Colonic mucosa (tissue), 4 donors: Measurements from ENCODE around the gene BANP. TPM values are rescaled to one million over a fixed set of nuclear protein-coding genes. Genes with fewer than 3 reads are reported as not detected.

Source experiments
- DNase-seq: peaks from one replicate; pipeline ENCODE4 v3.0.0-alpha.2; 2020
- H3K27ac ChIP-seq: fragments of 200-600 bp; one replicate; pipeline ENCODE4 v1.8.0; 2021
- H3K27me3 ChIP-seq: fragments of 200-600 bp; one replicate; pipeline ENCODE4 v1.8.0; 2021
- H3K36me3 ChIP-seq: fragments of 200-600 bp; one replicate; pipeline ENCODE4 v1.8.0; 2021
- H3K4me1 ChIP-seq: fragments of 200-600 bp; one replicate; pipeline ENCODE4 v1.8.0; 2021; ENCODE audit warnings: mild to moderate bottlenecking
- H3K4me3 ChIP-seq: fragments of 200-600 bp; one replicate; pipeline ENCODE4 v1.8.0; 2021
- H3K9ac ChIP-seq, 2 donors: one replicate each; pipeline ENCODE4 v1.7.0; 2013; ENCODE audit warnings: control low read depth in 2 of 2, low read depth in 2 of 2, low read length in 2 of 2
- H3K9me3 ChIP-seq: fragments of 200-600 bp; one replicate; pipeline ENCODE4 v1.8.0; 2021
- CTCF ChIP-seq: fragments of 200-600 bp; IDR thresholded peaks from one replicate; pipeline ENCODE4 v1.8.0; 2022; ENCODE audit warnings: antibody characterized with exemption, mild to moderate bottlenecking
- intact Hi-C: fragments of 100-400 bp; cut with DNase I; formaldehyde crosslinking; loops from one replicate; pipeline ENCODE4 v1.14.1; 2022
- total RNA-seq, 2 donors: library from RNA; stranded (reverse); fragmentation: NEBNext Ultra II Directional in 1 of 2; extraction: Animal tissue kit (Norgen Biotek cat#: 25700) in 1 of 2; gene quantifications; one replicate each; pipeline ENCODE4 v1.2.1, GENCODE V29; 2021
- donor health status: healthy.
- donor health status: DM: no; HTN: no; CAD: no.
- donor health status: DM: no; HTN: no; CAD: no.

Gene BANP
- total RNA-seq, 2 donors from 2014 or later: 18.6 to 29.7 TPM

- Histone ChIP-seq H3K9ac (no peak overlapping the region), H3K9me3 (no peaks in the 10 kb centered on the region), H3K36me3 (no peaks in the 10 kb centered on the region), H3K4me3 (no peak overlapping the region), H3K27me3 (no peaks in the 10 kb centered on the region), H3K27ac (no peak overlapping the region), H3K4me1 (no peaks in the 10 kb centered on the region)
- intact Hi-C loops: no loop called here
- TF ChIP-seq CTCF: no peak
- no peak for DNase-seq
These were observed 51.5 kb downstream of the BANP start for GRCh38 chr16:88002749-88003148.

GRCh38 chr16:88003316-88003715 is 52.1 kb downstream of the BANP start:
- H3K27me3 ChIP-seq: no peaks in the 10 kb centered on the region
- intact Hi-C loops: no loop called here
- H3K27ac ChIP-seq: no peak overlapping the region
- no peak for TF ChIP-seq CTCF
- no peak overlapping the region for H3K9ac ChIP-seq
- H3K36me3 ChIP-seq: no peaks in the 10 kb centered on the region
- no peaks in the 10 kb centered on the region for H3K9me3 ChIP-seq
- no peak for DNase-seq
- no peak overlapping the region for H3K4me3 ChIP-seq
- no peaks in the 10 kb centered on the region for H3K4me1 ChIP-seq

GRCh38 chr16:88003736-88004135 is 52.5 kb downstream of the BANP start:
- Histone ChIP-seq H3K27me3 (no peaks in the 10 kb centered on the region), H3K36me3 (no peaks in the 10 kb centered on the region), H3K4me1 (no peaks in the 10 kb centered on the region), H3K27ac (no peak overlapping the region), H3K4me3 (no peak overlapping the region), H3K9me3 (no peaks in the 10 kb centered on the region), H3K9ac (no peak overlapping the region)
- no peak for TF ChIP-seq CTCF
- no peak for DNase-seq
- intact Hi-C loops: no loop called here

- no peaks in the 10 kb centered on the region for H3K36me3 ChIP-seq
- no peaks in the 10 kb centered on the region for H3K9me3 ChIP-seq
- no peak overlapping the region for H3K27ac ChIP-seq
- H3K4me3 ChIP-seq: no peak overlapping the region
- no peak for DNase-seq
- no peaks in the 10 kb centered on the region for H3K4me1 ChIP-seq
- H3K9ac ChIP-seq: no peak overlapping the region
- intact Hi-C loops: no loop called here
- TF ChIP-seq CTCF: no peak
- H3K27me3 ChIP-seq: no peaks in the 10 kb centered on the region
These were observed 53.2 kb downstream of the BANP start for GRCh38 chr16:88004391-88004790.

- TF ChIP-seq CTCF: no peak
- Histone ChIP-seq H3K36me3 (no peaks in the 10 kb centered on the region), H3K9me3 (no peaks in the 10 kb centered on the region)
These were observed 53.9 kb downstream of the BANP start for GRCh38 chr16:88005181-88005581.

GRCh38 chr16:88005968-88006367 is 54.7 kb downstream of the BANP start:
- no peak overlapping the region for H3K9ac ChIP-seq
- TF ChIP-seq CTCF: no peak
- no peak overlapping the region for H3K27ac ChIP-seq
- no peaks in the 10 kb centered on the region for H3K9me3 ChIP-seq
- no peaks in the 10 kb centered on the region for H3K36me3 ChIP-seq
- no peaks in the 10 kb centered on the region for H3K4me1 ChIP-seq
- H3K4me3 ChIP-seq: no peak overlapping the region
- no peaks in the 10 kb centered on the region for H3K27me3 ChIP-seq
- no peak for DNase-seq
- intact Hi-C loops: no loop called here

More at GRCh38 chr16:88005181-88005581, 53.9 kb downstream of the BANP start:
- Histone ChIP-seq H3K4me3 (no peak overlapping the region), H3K27ac (no peak overlapping the region), H3K9ac (no peak overlapping the region), H3K27me3 (no peaks in the 10 kb centered on the region), H3K4me1 (no peaks in the 10 kb centered on the region)
- no peak for DNase-seq
- intact Hi-C loops: no loop called here
